GM12878 (cell line): ENCODE results near the gene TM6SF1. TPM values are rescaled to one million over a fixed set of nuclear protein-coding genes. Genes with fewer than 3 reads are reported as not detected.
A peak's percentile ranks its signal among the peaks of the same experiment; 100 is the strongest.
"Not testable (repeated sequence)": the region's sequence is repeated elsewhere in the genome, so short reads cannot be mapped to it uniquely, and the experiment has no call there.

Experiments used
- ATAC-seq: fragments of 200-7000 bp; cut with Tn5 transposase; 3 replicates; pipeline ENCODE4 v1.9.1; 2020; ENCODE audit warnings: mild to moderate bottlenecking, moderate library complexity
- BruUV-seq: library from RNA; stranded (reverse); fragments of 400-500 nt; replicated peaks from 2 replicates; lab custom pipeline; 2021; lab: Mats Ljungman, UMichigan
- CTCF ChIA-PET: fragments of 300-600 bp; sonication (Branson Sonifier 250); formaldehyde crosslinking; extraction: SDS; loops from one replicate; lab custom pipeline; 2021; ENCODE audit warnings: inconsistent platforms; lab: Yijun Ruan, JAX
- POLR2A ChIA-PET: fragments of 350-600 bp; formaldehyde crosslinking; extraction: SDS; loops from one replicate; lab custom pipeline; 2021; ENCODE audit warnings: inconsistent platforms; lab: Charles Lee
- RAD21 ChIA-PET: fragments of 300-600 bp; sonication (Branson Sonifier 250); formaldehyde crosslinking; loops from one replicate; lab custom pipeline; 2023; ENCODE audit warnings: antibody characterized with exemption; ENCODE audit not compliant: unreplicated experiment; lab: Charles Lee
- SMC1A ChIA-PET: fragments of 300-600 bp; sonication (Branson Sonifier 250); formaldehyde crosslinking; loops from one replicate; lab custom pipeline; 2023; ENCODE audit not compliant: unreplicated experiment, uncharacterized antibody; lab: Charles Lee
- DNase-seq: peaks from one replicate; pipeline ENCODE4 v3.0.0-alpha.2; 2011; ENCODE audit warnings: low read depth, low spot score
- FAIRE-seq: peaks from 3 replicates; lab custom pipeline; 2011; peaks lifted over from hg19 to GRCh38; lab: Jason Lieb, UNC
- H2AFZ ChIP-seq: 2 replicates; pipeline ENCODE4 v1.6.0; 2011; ENCODE audit warnings: low read depth, low read length, control low read depth; ENCODE audit not compliant: control insufficient read depth
- H3K27ac ChIP-seq: 2 replicates; pipeline ENCODE4 v1.5.1; 2011; ENCODE audit warnings: control low read depth; ENCODE audit not compliant: control insufficient read depth, insufficient read depth
- H3K27me3 ChIP-seq, 2 experiments: replicated peaks in 1 of 2; 2 replicates each; pipeline versions ENCODE4 v1.6.0 to v1.6.1; 2011; ENCODE audit warnings: low read length in 1 of 2; ENCODE audit not compliant: control insufficient read depth in 2 of 2, insufficient read depth in 2 of 2
- H3K36me3 ChIP-seq, 2 experiments: 2 replicates each; pipeline ENCODE4 v1.5.1; 2011; ENCODE audit warnings: low read length in 1 of 2; ENCODE audit not compliant: control insufficient read depth in 2 of 2, insufficient read depth in 2 of 2
- H3K4me1 ChIP-seq: 2 replicates; pipeline ENCODE4 v1.6.1; 2011; ENCODE audit warnings: mild to moderate bottlenecking, low read length, moderate library complexity, mixed read lengths; ENCODE audit not compliant: control insufficient read depth, insufficient read depth
- H3K4me2 ChIP-seq: 2 replicates; pipeline ENCODE4 v1.6.0; 2011; ENCODE audit warnings: control low read depth; ENCODE audit not compliant: control insufficient read depth, insufficient read depth
- H3K4me3 ChIP-seq: fragments of 200-600 bp; sonication (generic); 2 replicates; pipeline ENCODE4 v1.5.1; 2016
- H3K79me2 ChIP-seq: 2 replicates; pipeline ENCODE4 v1.6.0; 2011; ENCODE audit warnings: low read length; ENCODE audit not compliant: control insufficient read depth, insufficient read depth
- H3K9ac ChIP-seq: 2 replicates; pipeline ENCODE4 v1.8.0; 2011; ENCODE audit warnings: low read length, control low read depth, mixed read lengths; ENCODE audit not compliant: control insufficient read depth, insufficient read depth
- H3K9me3 ChIP-seq: replicated peaks from 3 replicates; pipeline ENCODE4 v1.5.1; 2011; ENCODE audit warnings: mild to moderate bottlenecking, low read length; ENCODE audit not compliant: control insufficient read depth, insufficient read depth
- H4K20me1 ChIP-seq: 2 replicates; pipeline ENCODE4 v1.6.0; 2011; ENCODE audit not compliant: control insufficient read depth, insufficient read depth
- MAX ChIP-seq: IDR thresholded peaks from 2 replicates; pipeline ENCODE4 v1.6.1; 2012; ENCODE audit warnings: low read depth, low read length, improper control_type of control experiment
- PKNOX1 ChIP-seq: fragments of 450-650 bp; IDR thresholded peaks from 2 replicates; pipeline ENCODE4 v1.6.1; 2016; ENCODE audit warnings: mild to moderate bottlenecking
- POLR2AphosphoS5 ChIP-seq: IDR thresholded peaks from 2 replicates; pipeline ENCODE4 v1.6.1; 2011; ENCODE audit warnings: mild to moderate bottlenecking, low read length, inconsistent platforms
- RELB ChIP-seq: fragments of 450-650 bp; IDR thresholded peaks from 2 replicates; pipeline ENCODE4 v1.6.1; 2017; ENCODE audit warnings: low read depth, mild to moderate bottlenecking, moderate library complexity
- WGBS: methylation state at CpG from one replicate; pipeline ENCODE4 v1.1.6; 2016; ENCODE audit warnings: low lambda C conversion rate; ENCODE audit not compliant: insufficient replicate concordance, insufficient coverage; ENCODE audit errors: missing lambda C conversion rate; 5-methylcytosine and 5-hydroxymethylcytosine counted together
- in situ Hi-C: fragments of 300-500 bp; cut with MboI; formaldehyde crosslinking; loops from 9 replicates; pipeline ENCODE4 v1.14.3; 2018; ENCODE audit warnings: mixed read lengths
- intact Hi-C: fragments of 100-400 bp; cut with micrococcal nuclease; formaldehyde crosslinking; loops from one replicate; pipeline ENCODE4 v1.14.2; 2022; ENCODE audit not compliant: unreplicated experiment
- polyA plus RNA-seq, 11 experiments: library from polyadenylated mRNA; depleted of rRNA in 4 of 11; unstranded in 6 of 11; stranded (reverse) in 5 of 11; fragments of >200 nt; fragmentation: Nextera tagmentation in 4 of 11; fragmentation: Illumina TruSeq in 1 of 11; extraction: Ambion mirVana in 4 of 11; extraction: Trizol in 1 of 11; gene quantifications; 1 replicate in 1 of 11; 2 replicates in 10 of 11; pipeline versions ENCODE4 v1.2.1 to v1.2.3, GENCODE V29; 2011 to 2016; ENCODE audit warnings: inconsistent platforms in 2 of 11, missing spikeins in 2 of 11, low read depth in 1 of 11
- total RNA-seq, 4 experiments: library from RNA; depleted of rRNA in 3 of 4; stranded (reverse); fragments of >200 nt in 3 of 4; fragmentation: Illumina TruSeq in 1 of 4; extraction: Trizol in 1 of 4; gene quantifications; 2 replicates each; pipeline versions ENCODE4 v1.2.1 to v1.2.3, GENCODE V29; 2013 to 2021

TM6SF1 gene
- total and polyA plus RNA-seq, 10 of the 15 experiments (the other 5 are each of a cell fraction or from before 2014, with no cell fraction given) = 0.56 to 2.7 (median 1.2) TPM

GRCh38 chr15:83166830-83167229, 59.4 kb downstream of the TM6SF1 start (continued):
- no peak for TF ChIP-seq MAX

GRCh38 chr15:83169576-83169975, 62.1 kb downstream of the TM6SF1 start:
- H3K4me1 ChIP-seq, H3K27me3 ChIP-seq, DNase-seq, ATAC-seq, H3K9me3 ChIP-seq, H3K36me3 ChIP-seq, FAIRE-seq, POLR2A ChIA-PET, BruUV-seq, H4K20me1 ChIP-seq, in situ Hi-C loops, CTCF ChIA-PET, intact Hi-C loops, H3K9ac ChIP-seq, H2AFZ ChIP-seq, H3K27ac ChIP-seq, H3K4me2 ChIP-seq, H3K4me3 ChIP-seq, SMC1A ChIA-PET, RAD21 ChIA-PET: not testable (repeated sequence)
- WGBS = 34% methylated on average over 5 of the region's 5 CpGs
- peaks cover 57% of the 10 kb centered on the region for H3K79me2 ChIP-seq

- H3K9ac ChIP-seq = no peak overlapping the region
- H2AFZ ChIP-seq = no peak overlapping the region
- TF ChIP-seq POLR2AphosphoS5 = no peak
- TF ChIP-seq RELB = no peak
- TF ChIP-seq PKNOX1 = peak; percentile 40; the same call in 1 of the 2 replicates
- ChIA-PET CTCF (no interaction called here), SMC1A (no interaction called here), POLR2A (no interaction called here), RAD21 (no interaction called here)
- H3K36me3 ChIP-seq = no peaks in the 10 kb centered on the region
- in situ Hi-C loops (no loop called here), intact Hi-C loops (no loop called here)
- H3K9me3 ChIP-seq = no peaks in the 10 kb centered on the region; the same call in 1 of the 3 replicates
- no peak overlapping the region for H3K27ac ChIP-seq
- no peaks in the 10 kb centered on the region for H3K27me3 ChIP-seq
- DNase-seq (no peak), ATAC-seq (peak; percentile 41; the same call in 2 of the 3 replicates), FAIRE-seq (no peak)
- H3K4me2 ChIP-seq = no peak overlapping the region
- peaks cover 55% of the 10 kb centered on the region for H3K79me2 ChIP-seq
- 26% methylated on average over 4 of the region's 4 CpGs for WGBS
- no TSS peak for BruUV-seq
- peaks cover 8% of the 10 kb centered on the region for H3K4me1 ChIP-seq
- no peaks in the 10 kb centered on the region for H4K20me1 ChIP-seq
- no peak overlapping the region for H3K4me3 ChIP-seq
Observed at GRCh38 chr15:83170474-83171165, 63.2 kb downstream of the TM6SF1 start.
